Erythroblast (primary cell): ENCODE results near the gene OR8U1.

Experiments
- GATA1 ChIP-seq: IDR thresholded peaks from 2 replicates; pipeline ENCODE4 v1.6.1; 2011; ENCODE audit warnings: low read depth, mild to moderate bottlenecking, control low read depth, low read length, moderate library complexity
- POLR2A ChIP-seq: IDR thresholded peaks from 2 replicates; pipeline ENCODE4 v1.6.1; 2011; ENCODE audit warnings: mild to moderate bottlenecking, low read length

- TF ChIP-seq POLR2A (no peak), GATA1 (no peak)
Measured at GRCh38 chr11:56380120-56380519, 4.7 kb downstream of the OR8U1 start.
